ENCODE data around the gene LACRT. TPM values are rescaled to one million over a fixed set of nuclear protein-coding genes. Genes with fewer than 3 reads are reported as not detected.

The LACRT gene
- total RNA-seq, 1 donor from 2014 or later, result not detected

DNA sequence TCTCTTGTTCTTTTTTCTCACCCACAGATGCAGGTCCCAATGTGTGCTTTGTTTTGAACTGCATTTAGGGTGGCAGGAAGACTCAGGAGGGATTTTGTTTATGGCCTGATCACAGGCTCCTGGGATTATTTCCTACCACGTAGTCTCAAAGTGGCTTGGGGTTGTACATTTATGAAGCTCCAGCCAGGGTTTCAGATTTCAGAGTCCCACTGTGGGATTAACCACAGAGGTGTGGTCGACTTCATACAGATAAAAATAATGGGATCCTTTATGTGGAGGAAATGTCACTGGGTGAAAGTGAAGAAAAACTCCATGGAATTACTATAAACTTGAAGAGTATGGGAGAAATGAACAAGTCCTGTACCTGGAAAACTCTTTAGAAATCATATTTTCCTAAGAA, 32.0 kb downstream of the LACRT start:
- no peak for DNase-seq (ENCODE audit: low spot score)

DNA sequence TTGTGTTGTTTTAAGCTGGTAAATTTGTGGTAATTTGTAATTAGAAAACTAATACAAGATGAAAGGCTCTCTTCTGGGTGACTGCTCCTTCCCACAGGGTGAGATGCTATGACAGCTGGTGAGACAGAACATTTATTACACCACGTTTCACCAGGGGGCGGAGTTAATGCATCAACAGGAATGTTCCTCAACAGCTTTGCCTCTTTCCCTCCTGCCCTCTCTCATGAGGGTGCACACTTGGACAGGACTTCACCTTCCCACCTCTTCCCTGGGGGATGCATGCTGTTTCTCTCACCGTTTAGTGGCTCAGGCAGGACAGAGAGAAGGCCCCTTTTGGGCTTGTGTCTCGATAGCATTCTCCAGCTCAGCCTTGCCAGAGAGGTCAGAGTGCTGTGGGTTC, 32.9 kb downstream of the LACRT start:
- peak; percentile 41 for DNase-seq (ENCODE audit: low spot score)

DNA sequence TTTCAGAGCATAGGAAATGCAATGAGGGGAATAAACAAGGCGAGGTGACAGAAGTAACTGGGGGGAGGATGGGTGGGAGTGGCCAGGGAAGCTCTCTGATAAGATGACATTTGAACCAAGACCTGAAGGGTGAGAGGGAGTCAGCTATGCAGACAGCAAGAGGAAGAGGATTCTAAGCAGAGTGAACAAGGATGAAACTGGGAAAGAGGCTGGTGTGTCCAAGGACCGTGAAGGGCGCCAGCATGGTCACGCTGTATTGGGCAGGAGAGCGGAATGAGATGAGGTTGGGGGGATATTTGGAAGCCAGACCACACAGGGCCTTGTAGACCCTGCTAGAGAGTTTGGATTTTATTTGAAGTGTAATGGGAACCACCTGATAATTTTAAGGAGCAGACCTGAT, 35.7 kb downstream of the LACRT start:
- peak; percentile 30 for DNase-seq (ENCODE audit: low spot score)

DNA sequence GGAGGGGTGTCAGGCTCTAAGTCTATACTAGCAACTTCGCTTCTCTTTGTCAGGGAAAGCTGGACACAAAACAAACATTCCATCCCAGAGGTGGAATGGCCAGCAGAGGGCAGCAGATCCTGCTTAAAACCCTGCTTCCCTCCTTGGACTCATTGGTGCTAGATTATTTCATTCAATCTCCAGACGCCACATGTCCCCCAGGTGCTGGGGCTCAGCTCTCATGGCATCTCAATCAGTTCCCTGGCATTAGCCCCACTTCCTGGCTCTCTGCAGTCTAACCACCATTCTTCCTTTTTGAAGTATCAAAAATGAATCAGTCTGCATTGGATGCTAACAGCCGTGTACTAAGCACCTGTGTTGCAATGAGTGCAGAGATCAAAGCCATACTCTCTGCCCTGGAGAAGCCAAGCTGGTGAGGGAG, 38.2 kb downstream of the LACRT start:
- DNase-seq (ENCODE audit: low spot score), result no peak

DNA sequence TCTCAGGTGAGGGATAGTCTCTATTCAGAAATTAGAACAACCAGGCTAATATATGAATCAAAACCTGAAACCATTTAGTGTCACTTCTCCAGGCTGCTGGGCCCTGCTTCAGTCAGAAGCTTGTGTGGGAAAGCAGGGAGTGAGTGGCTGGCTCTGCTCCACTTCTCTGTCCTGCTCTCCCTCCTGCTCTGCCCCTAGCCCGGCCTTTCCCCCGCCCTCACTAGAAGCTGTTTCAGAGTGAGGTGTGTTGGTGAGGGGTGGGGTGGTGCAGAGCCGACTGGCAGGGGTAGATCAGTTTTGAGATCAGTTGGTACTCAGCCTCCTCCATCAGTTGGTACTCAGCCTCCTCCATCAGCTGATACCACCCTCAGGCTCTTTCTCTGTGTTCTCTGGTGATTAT, 39.2 kb downstream of the LACRT start:
- DNase-seq (ENCODE audit: low spot score), result no peak

DNA sequence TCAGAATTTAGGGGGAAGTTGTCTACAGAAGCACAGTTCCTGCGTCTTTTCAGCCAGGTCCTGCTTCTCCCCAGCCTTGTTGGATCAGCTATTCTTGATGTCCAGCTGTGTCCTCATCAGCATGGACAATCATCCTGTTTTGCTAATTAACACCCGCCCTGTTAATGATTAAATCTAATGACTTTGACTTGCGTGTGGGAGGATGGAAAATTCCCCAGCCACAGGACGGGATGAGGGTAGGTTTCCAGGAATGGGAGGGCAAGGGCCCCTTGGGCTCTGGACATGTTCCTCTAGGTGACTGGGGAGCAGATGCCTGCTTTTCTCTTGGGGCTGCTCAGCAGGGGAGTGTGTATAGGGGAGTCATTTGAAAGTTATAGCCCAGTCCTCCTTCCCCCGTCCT, 41.0 kb downstream of the LACRT start:
- no peak for DNase-seq (ENCODE audit: low spot score)

DNA sequence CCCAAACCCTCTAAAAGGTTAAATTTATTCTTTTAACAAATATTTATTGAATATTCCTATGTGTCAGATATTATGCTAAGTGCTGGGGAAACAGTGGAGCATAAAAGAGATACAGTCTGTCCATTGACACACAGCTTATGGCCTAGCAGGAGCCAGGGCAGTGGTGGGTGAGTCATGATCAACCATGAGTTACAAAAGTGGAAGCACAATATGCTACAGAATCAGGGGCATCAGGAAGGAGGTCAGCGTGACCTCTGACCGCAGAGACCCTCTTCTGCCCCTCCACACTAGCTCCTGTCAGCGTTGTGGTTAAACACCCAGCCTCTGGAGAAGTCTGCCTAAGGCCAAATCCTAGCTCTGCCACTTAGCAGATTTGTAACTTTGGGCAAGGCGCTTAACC, 41.6 kb downstream of the LACRT start:
- no peak for DNase-seq (ENCODE audit: low spot score)

DNA sequence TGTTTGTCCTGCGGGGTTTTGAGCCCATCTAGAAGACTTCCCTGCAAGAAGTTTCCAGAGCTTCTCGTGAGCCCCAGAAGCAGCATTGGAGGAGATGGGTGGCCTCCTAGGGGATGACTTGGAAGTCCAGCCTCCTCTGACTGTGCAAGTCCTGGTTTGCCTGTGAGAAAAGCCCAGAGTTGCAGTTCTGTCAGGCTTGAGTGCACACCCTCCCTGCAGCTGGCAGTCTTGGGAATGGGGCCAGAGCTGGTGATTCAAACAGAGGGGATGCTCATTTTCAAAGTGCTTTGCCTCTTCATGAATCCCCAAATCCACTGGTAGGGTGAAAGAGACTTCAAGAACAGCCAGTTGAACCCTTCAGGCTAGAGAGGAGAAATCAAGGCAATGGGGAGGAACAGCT, 42.4 kb downstream of the LACRT start:
- no peak for DNase-seq (ENCODE audit: low spot score)

DNA sequence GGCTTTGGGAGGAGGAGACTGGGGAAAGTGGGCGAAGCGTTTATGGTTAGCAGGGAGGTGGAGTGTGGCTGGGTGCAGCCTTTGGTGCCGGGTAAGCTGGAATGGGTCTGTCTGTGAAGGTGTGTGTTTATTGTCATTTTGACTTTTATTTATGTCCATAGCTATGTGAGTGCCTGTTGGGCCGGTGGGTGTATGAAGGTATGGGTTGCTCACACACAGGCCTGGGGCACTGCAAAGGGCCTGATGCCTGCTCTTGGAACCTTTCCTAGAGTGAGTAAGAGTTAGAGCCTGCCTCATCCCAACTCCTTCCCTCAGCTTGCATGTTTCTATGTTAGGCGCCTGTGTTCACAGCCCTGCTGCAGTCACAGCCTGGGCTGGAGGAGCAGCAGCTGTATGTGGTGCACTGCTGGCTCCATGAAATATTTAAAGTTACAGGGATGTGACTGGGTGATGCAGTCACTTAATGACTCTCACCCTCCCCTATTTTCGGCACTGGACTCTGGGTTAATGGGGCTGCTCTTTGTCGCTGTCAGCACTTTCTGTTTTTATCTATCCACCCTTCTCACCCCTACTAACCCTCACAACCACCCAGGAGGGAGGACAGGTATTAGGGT, 43.6 kb downstream of the LACRT start:
- no peak for DNase-seq (ENCODE audit: low spot score)

DNA sequence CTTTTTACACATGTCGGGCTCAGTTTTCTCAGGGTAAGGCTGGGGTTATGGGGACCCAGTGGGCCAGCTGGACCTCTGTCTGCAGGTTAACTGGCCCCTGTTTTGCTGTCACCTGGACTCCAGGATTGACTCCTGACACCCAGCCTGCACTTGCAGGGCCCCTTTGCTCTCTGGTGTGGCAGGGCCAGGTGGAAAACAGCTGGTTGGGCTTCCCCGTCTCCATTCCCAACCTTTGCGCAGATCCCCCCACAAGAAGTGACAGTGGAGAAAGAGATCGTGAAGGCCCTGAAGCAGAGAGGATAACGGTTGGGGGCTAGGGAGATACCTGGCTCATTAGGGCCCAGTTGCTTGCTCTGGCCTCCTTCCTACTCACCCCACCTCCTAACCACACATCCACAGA, 44.7 kb downstream of the LACRT start:
- DNase-seq (ENCODE audit: low spot score), result no peak

DNA sequence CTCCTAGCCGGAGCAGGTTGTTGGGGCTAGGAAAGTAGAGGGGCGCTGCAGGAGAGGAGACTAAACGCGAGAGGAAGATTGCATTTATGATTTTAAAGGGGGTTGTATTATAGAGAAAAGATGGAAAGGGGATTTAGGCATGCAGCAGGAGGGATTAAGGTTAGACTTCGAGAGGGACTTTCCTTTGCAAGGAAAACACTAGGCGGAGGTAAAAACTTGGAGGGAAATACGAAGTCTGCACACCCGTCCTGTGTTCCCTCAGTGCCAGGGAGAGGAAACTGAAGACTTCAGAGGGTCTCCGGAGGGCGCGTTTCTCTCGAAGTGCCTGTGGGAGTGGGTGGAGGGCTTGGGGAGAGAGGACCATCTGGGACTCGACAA, 45.8 kb downstream of the LACRT start:
- no peak for DNase-seq (ENCODE audit: low spot score)

DNA sequence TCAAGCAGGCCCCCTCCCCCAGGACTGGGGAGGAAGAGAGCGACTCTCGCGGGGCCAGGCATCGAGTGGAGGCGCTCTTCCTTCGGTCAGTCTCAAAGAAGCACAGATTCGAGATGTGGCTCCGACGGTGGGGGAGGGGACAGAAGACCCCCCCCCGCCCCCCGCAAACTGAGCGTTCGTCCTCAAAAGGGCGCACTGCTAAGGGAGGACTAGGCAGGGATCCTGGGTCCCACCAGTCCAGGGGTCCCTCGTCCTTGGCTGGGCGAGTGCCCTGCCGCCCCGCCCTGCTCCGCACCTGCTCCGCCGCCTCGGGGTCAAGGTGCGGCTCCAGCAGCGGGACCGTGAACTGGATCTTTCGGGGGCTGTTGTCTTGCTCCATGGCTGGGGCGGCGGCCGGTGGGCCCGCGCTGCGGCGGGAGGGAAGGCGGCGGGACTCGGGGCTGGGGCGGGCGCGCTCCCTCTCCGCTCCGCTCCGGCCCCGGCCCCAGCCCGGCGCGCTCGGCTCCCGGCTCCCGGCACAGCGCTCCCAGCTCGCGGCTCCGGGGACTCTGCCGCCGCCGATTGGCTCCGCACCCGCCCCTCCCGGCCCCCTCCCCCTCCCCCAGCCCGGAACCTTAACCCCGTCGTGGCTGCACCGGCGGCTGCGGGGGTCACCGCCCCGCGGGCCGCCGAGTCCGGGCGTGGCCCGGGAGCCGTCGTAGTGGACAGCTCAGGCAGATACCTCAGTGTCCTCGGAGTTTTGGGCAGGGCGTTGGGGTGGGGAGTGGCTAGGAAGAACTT, 46.4 kb downstream of the LACRT start, which contains the start of gene PPP1R1A:
Gene PPP1R1A (minus strand): TSS at position 550 of the 780 bp plus-strand sequence. CDS start 171 bp downstream, at position 379.
- no peak for DNase-seq (ENCODE audit: low spot score)

DNA sequence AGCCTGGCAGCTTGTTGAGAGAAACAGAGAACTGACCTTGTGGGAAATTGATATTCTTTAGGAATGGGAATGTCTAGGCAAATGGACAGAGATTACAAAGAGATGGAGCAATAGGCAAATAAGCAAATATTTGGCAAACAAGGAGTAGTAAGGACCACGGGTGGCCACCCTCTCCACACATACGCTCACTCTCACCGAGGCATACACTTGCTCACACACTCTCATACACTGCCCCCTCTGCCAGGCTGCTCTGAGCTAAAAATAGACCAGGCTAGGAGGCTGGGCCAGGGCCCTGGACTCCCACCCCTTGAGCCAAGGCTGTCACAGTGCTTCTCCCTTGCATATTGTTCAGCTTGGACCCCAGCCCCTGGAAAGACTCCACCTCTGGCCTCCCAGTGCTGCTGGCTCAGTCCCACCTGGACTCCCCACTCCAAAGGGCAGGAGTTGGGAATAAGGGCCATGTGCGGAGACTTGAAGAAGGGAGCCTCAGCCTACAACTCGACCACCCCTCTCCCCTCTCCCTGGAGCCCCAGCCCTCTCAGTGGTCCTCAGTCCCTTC, 47.3 kb downstream of the LACRT start:
- no peak for DNase-seq (ENCODE audit: low spot score)

DNA sequence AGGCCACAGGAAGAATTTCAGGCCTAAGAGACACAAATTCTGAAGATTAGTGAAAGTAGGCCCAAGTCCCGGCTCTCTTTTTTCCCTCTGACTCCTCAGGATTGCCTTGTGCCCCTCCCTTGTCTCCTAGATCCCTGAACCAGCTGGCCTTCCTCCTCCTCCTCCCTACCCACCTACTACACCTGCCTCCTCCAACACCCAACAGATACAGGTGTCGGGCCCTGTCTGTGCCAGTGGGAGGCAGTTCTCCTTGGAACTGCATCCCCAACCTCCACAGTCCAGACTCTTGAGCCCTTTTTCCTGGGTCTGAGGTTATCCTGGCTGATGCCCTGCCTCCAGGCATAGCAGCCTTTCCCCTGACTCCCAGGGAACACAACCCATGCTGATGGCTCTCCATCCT, 48.1 kb downstream of the LACRT start:
- no peak for DNase-seq (ENCODE audit: low spot score)

DNA sequence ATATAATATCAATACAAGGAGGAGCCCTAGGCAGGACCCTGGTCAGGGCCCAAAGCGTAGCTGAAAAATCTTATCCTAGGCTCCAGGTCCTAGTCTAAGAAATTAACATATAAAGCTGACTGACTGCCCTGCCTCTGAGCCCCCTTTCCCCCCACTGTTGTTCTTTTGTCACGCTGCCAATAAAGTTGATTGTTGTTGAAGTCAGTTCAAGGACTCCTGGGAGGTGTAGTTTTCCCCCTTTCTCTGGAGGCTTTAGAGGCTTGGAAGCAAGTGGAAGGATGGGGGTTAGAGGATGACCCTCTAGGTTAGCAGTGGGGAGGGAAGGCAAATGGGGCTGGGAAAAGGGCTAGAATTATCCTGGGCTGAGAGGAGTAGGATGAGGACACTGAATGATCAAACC, 49.5 kb downstream of the LACRT start:
- DNase-seq (ENCODE audit: low spot score), result no peak

DNA sequence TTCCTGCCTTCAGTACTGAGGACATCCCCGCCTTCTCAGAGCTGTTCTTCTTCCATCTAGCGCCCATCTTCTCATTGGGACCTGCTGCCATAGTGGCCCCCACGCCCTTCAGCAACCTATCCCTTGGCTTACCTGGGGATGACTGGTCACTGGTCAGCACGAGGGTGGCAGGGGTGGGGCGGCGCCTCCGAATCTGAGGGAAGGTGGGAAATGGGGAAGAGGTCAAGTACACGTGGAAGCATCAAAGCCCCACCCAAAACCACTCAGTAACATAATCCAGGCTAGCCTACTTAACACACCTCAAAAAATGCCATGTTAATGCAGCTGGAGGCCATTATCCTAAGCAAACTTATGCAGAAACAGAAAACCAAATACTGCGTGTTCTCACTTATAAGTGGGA, 50.6 kb downstream of the LACRT start:
- no peak for DNase-seq (ENCODE audit: low spot score)

DNA sequence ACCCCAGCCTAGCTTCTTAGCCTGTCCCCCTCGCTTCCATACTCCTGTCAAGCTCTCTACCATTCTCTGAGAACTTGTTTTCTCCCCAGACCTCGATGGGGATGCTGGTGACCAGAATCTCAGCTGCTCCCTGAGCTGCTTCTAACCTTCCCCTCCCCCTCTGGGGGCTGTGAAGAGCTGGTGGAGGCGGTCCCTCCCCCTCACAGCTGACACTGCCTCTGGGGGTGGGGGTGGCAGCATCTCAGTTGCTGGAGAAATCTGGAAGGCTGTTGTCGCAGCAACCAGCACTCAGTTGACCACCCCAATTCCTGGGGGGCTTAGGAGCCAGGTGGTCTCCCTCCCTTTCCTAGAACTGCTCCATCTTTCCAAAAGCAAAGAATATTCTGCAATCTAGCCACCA, 51.0 kb downstream of the LACRT start:
- DNase-seq (ENCODE audit: low spot score), result no peak

DNA sequence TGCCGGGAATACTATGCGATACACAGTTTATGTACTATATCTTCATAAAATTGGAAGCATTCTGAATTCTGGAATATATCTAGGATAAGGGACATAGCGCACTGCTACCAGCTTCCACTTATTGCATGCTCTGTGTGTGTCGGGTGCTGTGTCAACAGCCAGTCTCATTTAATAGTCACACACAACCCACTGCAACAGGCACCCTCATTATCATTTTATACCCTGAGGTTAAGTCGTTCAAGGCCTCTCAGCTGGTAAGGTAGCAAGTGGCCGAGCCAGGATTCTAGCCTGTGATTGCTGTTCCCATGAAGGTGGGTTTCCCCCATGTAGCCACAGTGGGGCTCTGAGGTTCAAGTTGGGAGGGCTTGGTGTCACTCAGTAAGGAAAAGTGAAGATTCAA, 53.3 kb downstream of the LACRT start:
- no peak for DNase-seq (ENCODE audit: low spot score)

Data from mesenteric fat pad (tissue), 1 donor.